Kidney epithelial cell (primary cell): Measurements from ENCODE around the gene RAB6A. TPM values are rescaled to one million over a fixed set of nuclear protein-coding genes. Genes with fewer than 3 reads are reported as not detected.

Experiments
- DNase-seq: peaks from one replicate; pipeline ENCODE4 v3.0.0-alpha.2; 2010; ENCODE audit warnings: low read depth
- H3K27me3 ChIP-seq: 2 replicates; pipeline ENCODE4 v1.6.0; 2011; ENCODE audit warnings: low read length; ENCODE audit not compliant: control insufficient read depth, insufficient read depth
- H3K36me3 ChIP-seq: 2 replicates; pipeline ENCODE4 v1.5.1; 2011; ENCODE audit warnings: low read length; ENCODE audit not compliant: control insufficient read depth, insufficient read depth
- H3K4me3 ChIP-seq: 2 replicates; pipeline ENCODE4 v1.5.1; 2011; ENCODE audit warnings: low read depth, mild to moderate bottlenecking, control low read depth, low read length
- total RNA-seq: library from RNA; depleted of rRNA; stranded (reverse); fragments of >200 nt; gene quantifications from 2 replicates; pipeline ENCODE4 v1.2.3, GENCODE V29; 2015
- TF ChIP-seq, protein P1 (sequence below): IDR thresholded peaks from 2 replicates; pipeline ENCODE4 v1.5.1; 2011; ENCODE audit warnings: mild to moderate bottlenecking, moderate library complexity, low read length, control low read depth, inconsistent platforms; ENCODE audit not compliant: insufficient read depth, poor library complexity, severe bottlenecking

RAB6A gene
- total RNA-seq, 1 donor from 2014 or later, result 120 TPM

DNA sequence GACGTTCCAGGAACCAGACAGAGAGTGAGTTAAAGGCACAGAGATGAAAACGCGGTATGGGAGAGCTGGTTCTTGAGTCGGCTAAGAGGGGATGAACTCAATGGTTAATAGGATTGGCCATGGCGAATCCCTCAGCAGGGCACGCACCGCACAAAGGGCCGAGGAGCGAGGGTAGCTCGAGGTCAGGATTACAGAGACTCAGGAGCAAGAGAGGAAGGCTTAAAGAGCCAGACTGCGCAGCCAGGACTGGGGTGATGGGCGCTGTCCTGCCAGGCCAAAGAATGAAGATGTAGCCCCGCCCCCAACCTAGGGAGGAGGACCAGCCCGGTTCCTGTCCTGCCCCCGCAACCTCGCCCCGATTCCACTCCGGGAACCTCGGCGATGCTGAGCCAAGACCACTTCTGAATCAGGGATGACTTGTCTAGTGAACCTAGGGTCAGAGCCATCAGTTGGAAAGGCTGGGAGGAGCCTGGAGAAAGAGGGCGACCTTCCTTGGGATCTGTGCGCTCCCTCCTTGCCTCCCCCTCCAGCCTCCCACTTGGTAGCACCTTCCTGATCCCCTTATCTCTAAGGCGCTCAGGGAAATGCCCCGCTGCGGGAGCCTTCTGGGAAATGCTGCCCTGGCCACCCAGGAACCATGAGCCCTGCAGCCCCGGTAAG lies 114.8 kb downstream of the RAB6A start, which contains the start of gene PLEKHB1:
PLEKHB1 (plus strand) TSS at position 610 of the 660 bp plus-strand sequence; CDS start at position 638, 28 bp downstream.
- TF ChIP-seq, protein P1, sequence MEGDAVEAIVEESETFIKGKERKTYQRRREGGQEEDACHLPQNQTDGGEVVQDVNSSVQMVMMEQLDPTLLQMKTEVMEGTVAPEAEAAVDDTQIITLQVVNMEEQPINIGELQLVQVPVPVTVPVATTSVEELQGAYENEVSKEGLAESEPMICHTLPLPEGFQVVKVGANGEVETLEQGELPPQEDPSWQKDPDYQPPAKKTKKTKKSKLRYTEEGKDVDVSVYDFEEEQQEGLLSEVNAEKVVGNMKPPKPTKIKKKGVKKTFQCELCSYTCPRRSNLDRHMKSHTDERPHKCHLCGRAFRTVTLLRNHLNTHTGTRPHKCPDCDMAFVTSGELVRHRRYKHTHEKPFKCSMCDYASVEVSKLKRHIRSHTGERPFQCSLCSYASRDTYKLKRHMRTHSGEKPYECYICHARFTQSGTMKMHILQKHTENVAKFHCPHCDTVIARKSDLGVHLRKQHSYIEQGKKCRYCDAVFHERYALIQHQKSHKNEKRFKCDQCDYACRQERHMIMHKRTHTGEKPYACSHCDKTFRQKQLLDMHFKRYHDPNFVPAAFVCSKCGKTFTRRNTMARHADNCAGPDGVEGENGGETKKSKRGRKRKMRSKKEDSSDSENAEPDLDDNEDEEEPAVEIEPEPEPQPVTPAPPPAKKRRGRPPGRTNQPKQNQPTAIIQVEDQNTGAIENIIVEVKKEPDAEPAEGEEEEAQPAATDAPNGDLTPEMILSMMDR, result no peak
- DNase-seq, result no peak
- Histone ChIP-seq H3K4me3 (no peak within 1 kb of the TSS), H3K36me3 (no peaks in the 10 kb centered on the region), H3K27me3 (no peaks in the 10 kb centered on the region)

GRCh38 chr11:73645121-73645969 lies 115.5 kb downstream of the RAB6A start:
- DNase-seq, result no peak
- Histone ChIP-seq H3K4me3 (no peak overlapping the region), H3K27me3 (no peaks in the 10 kb centered on the region), H3K36me3 (no peaks in the 10 kb centered on the region)
- TF ChIP-seq, protein P1, result no peak

DNA sequence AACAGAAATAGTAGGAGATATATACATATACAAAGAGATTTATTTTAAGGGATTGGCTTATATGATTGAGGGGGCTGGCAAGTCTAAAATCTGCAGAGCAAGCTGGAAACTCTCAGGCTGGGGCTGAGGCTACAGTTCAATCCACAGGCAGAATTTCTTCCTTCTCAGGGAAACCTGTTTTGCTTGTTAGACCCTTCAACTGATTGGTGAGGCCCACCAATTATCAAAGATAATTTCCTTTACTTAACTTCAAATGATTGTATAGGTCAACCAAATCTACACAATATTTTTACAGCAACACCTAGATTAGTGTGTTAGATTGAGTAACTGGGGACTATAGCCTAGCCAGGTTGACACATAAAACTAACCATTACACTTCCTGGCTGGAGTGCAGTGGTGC lies 119.2 kb downstream of the RAB6A start:
- H3K4me3 ChIP-seq, result no peak overlapping the region
- TF ChIP-seq, protein P1, result no peak
- no peaks in the 10 kb centered on the region for H3K36me3 ChIP-seq
- no peaks in the 10 kb centered on the region for H3K27me3 ChIP-seq
- no peak for DNase-seq

GRCh38 chr11:73640592-73640991 lies 120.3 kb downstream of the RAB6A start:
- H3K36me3 ChIP-seq, result no peaks in the 10 kb centered on the region
- TF ChIP-seq, protein P1, result no peak
- no peak for DNase-seq
- no peaks in the 10 kb centered on the region for H3K27me3 ChIP-seq
- H3K4me3 ChIP-seq, result no peak overlapping the region

- H3K27me3 ChIP-seq, result no peaks in the 10 kb centered on the region
- TF ChIP-seq, protein P1, result no peak
- no peak for DNase-seq
- no peak overlapping the region for H3K4me3 ChIP-seq
- no peaks in the 10 kb centered on the region for H3K36me3 ChIP-seq
These were observed 123.9 kb downstream of the RAB6A start for GRCh38 chr11:73637012-73637411.
